K562 (cell line): ENCODE data around the gene ARHGAP4.

Experiments used
- CEBPZ ChIP-seq: fragments of 150-350 bp; IDR thresholded peaks from 2 replicates; pipeline ENCODE4 v1.6.1; 2014; ENCODE audit warnings: low read depth, mild to moderate bottlenecking, low read length, borderline replicate concordance
- CTCF ChIP-seq, 3 experiments: IDR thresholded peaks in 2 of 3; conservative IDR thresholded peaks in 1 of 3; 2 replicates each; pipeline ENCODE4 v1.5.1; 2011 to 2012; ENCODE audit warnings: low read length in 3 of 3, mild to moderate bottlenecking in 3 of 3, control low read depth in 2 of 3, improper control_type of control experiment in 1 of 3, inconsistent platforms in 1 of 3, low read depth in 1 of 3, mixed read lengths in 1 of 3, moderate library complexity in 1 of 3; ENCODE audit not compliant: insufficient read depth in 2 of 3
- FIP1L1 ChIP-seq: fragments of 200-400 bp; formaldehyde crosslinking; IDR thresholded peaks from 2 replicates; pipeline ENCODE4 v1.6.1; 2018; ENCODE audit warnings: mild to moderate bottlenecking, low read depth, low read length; ENCODE audit not compliant: poor library complexity, severe bottlenecking
- HCFC1 ChIP-seq: IDR thresholded peaks from 2 replicates; pipeline ENCODE4 v1.6.1; 2012; ENCODE audit warnings: low read depth, low read length, improper control_type of control experiment
- NFXL1 ChIP-seq: fragments of 450-650 bp; formaldehyde crosslinking; IDR thresholded peaks from 2 replicates; pipeline ENCODE4 v1.4.0; 2021; ENCODE audit warnings: mild to moderate bottlenecking
- POLR2AphosphoS2 ChIP-seq: IDR thresholded peaks from 2 replicates; pipeline ENCODE4 v1.6.1; 2012; ENCODE audit warnings: low read length, improper control_type of control experiment
- POLR2AphosphoS5 ChIP-seq: IDR thresholded peaks from 2 replicates; pipeline ENCODE4 v1.6.1; 2011; ENCODE audit warnings: mild to moderate bottlenecking, low read depth, low read length, moderate library complexity; ENCODE audit not compliant: control insufficient read depth, insufficient read depth
- SPI1 ChIP-seq: IDR thresholded peaks from 2 replicates; pipeline ENCODE4 v1.6.1; 2011; ENCODE audit warnings: low read depth, low read length, control low read depth, borderline replicate concordance
- SRF ChIP-seq, 2 experiments: fragments of 250-450, 450-650 bp in 1 of 2; sonication (Bioruptor Pico) in 1 of 2; sonication (generic) in 1 of 2; formaldehyde crosslinking; IDR thresholded peaks; 2 replicates each; pipeline versions ENCODE4 v1.5.0 to v1.5.1; 2020 to 2022; ENCODE audit warnings: mild to moderate bottlenecking in 1 of 2, missing genetic modification reagents in 1 of 2
- TAF1 ChIP-seq: IDR thresholded peaks from 2 replicates; pipeline ENCODE4 v1.6.1; 2011; ENCODE audit warnings: mild to moderate bottlenecking, low read length, moderate library complexity; ENCODE audit not compliant: insufficient read depth, control insufficient read depth, severe bottlenecking; ENCODE audit errors: extremely low read depth
- TCF3 ChIP-seq: sonication (generic); formaldehyde crosslinking; IDR thresholded peaks from 2 replicates; pipeline ENCODE4 v1.4.0; 2020; ENCODE audit warnings: mild to moderate bottlenecking, missing genetic modification reagents
- TOE1 ChIP-seq, 2 experiments: fragments of 450-650 bp in 1 of 2; sonication (generic) in 1 of 2; formaldehyde crosslinking in 1 of 2; IDR thresholded peaks; 2 replicates each; pipeline versions ENCODE4 v1.7.1 to v1.8.0; 2016 to 2022; ENCODE audit warnings: borderline replicate concordance in 2 of 2, mild to moderate bottlenecking in 2 of 2, antibody characterized with exemption in 1 of 2, inconsistent platforms in 1 of 2, low read depth in 1 of 2, missing genetic modification reagents in 1 of 2, moderate library complexity in 1 of 2
- USF2 ChIP-seq: sonication (generic); formaldehyde crosslinking; IDR thresholded peaks from 2 replicates; pipeline ENCODE4 v1.5.0; 2020; ENCODE audit warnings: missing genetic modification reagents
- ZZZ3 ChIP-seq: fragments of 450-650 bp; IDR thresholded peaks from 2 replicates; pipeline ENCODE4 v1.6.1; 2016; ENCODE audit warnings: antibody characterized with exemption, mild to moderate bottlenecking, moderate library complexity

- no peak for TF ChIP-seq CTCF (IDR thresholded peaks at IDR 0.05 in 2 of 3, conservative IDR thresholded peaks at IDR 0.05 in 1 of 3; ENCODE audit: insufficient read depth in 2 of 3, low read depth in 1 of 3, low read length in 3 of 3)
- no peak for TF ChIP-seq POLR2AphosphoS5
- no peak for TF ChIP-seq SRF (CRISPR knock-in tag; IDR thresholded peaks at IDR 0.05)
- no peak for TF ChIP-seq FIP1L1
- TF ChIP-seq ZZZ3: no peak
- TF ChIP-seq NFXL1: no peak
- no peak for TF ChIP-seq TAF1
- no peak for TF ChIP-seq HCFC1
- no peak for TF ChIP-seq USF2 (CRISPR knock-in tag)
- no peak for TF ChIP-seq POLR2AphosphoS2
- no peak for TF ChIP-seq TCF3 (CRISPR knock-in tag)
- TF ChIP-seq SPI1: no peak
- no peak for TF ChIP-seq TOE1 (IDR thresholded peaks at IDR 0.05; ENCODE audit: borderline replicate concordance)
- TF ChIP-seq TOE1 (CRISPR knock-in tag; IDR thresholded peaks at IDR 0.05; ENCODE audit: borderline replicate concordance, low read depth): no peak
- no peak for TF ChIP-seq CEBPZ
These were observed 28.6 kb upstream of the ARHGAP4 start for GRCh38 chrX:153954558-153955227.
